ENCODE results near the gene LRRC32.

Gene LRRC32

GRCh38 chr11:76636826-76637460 lies 33.6 kb downstream of the LRRC32 start:
- no peak for DNase-seq
- no peak for TF ChIP-seq GATA1 (IDR thresholded peaks at IDR 0.05; ENCODE audit: low read depth, low read length)
- TF ChIP-seq POLR2A (IDR thresholded peaks at IDR 0.05; ENCODE audit: low read length): no peak

GRCh38 chr11:76635991-76636738 lies 34.4 kb downstream of the LRRC32 start:
- TF ChIP-seq GATA1 (IDR thresholded peaks at IDR 0.05; ENCODE audit: low read depth, low read length) (no peak), POLR2A (IDR thresholded peaks at IDR 0.05; ENCODE audit: low read length) (no peak)
- DNase-seq: no peak

GRCh38 chr11:76634886-76635285 lies 35.7 kb downstream of the LRRC32 start:
- no peak for DNase-seq
- no peak for TF ChIP-seq GATA1 (IDR thresholded peaks at IDR 0.05; ENCODE audit: low read depth, low read length)
- no peak for TF ChIP-seq POLR2A (IDR thresholded peaks at IDR 0.05; ENCODE audit: low read length)

- TF ChIP-seq GATA1 (IDR thresholded peaks at IDR 0.05; ENCODE audit: low read depth, low read length): no peak
- TF ChIP-seq POLR2A (IDR thresholded peaks at IDR 0.05; ENCODE audit: low read length): no peak
- DNase-seq: no peak
These were observed 38.1 kb downstream of the LRRC32 start for GRCh38 chr11:76632492-76632891.

- TF ChIP-seq POLR2A (IDR thresholded peaks at IDR 0.05; ENCODE audit: low read length): no peak
- TF ChIP-seq GATA1 (IDR thresholded peaks at IDR 0.05; ENCODE audit: low read depth, low read length): no peak
- DNase-seq: no peak
These were observed 38.8 kb downstream of the LRRC32 start for GRCh38 chr11:76631566-76632308.

- TF ChIP-seq POLR2A (IDR thresholded peaks at IDR 0.05; ENCODE audit: low read length): no peak
- TF ChIP-seq GATA1 (IDR thresholded peaks at IDR 0.05; ENCODE audit: low read depth, low read length): no peak
- DNase-seq: no peak
These were observed 39.8 kb downstream of the LRRC32 start for GRCh38 chr11:76630600-76631281.

GRCh38 chr11:76629853-76630599 lies 40.5 kb downstream of the LRRC32 start:
- TF ChIP-seq POLR2A (IDR thresholded peaks at IDR 0.05; ENCODE audit: low read length): no peak
- TF ChIP-seq GATA1 (IDR thresholded peaks at IDR 0.05; ENCODE audit: low read depth, low read length): no peak
- DNase-seq: no peak

- DNase-seq: no peak
- TF ChIP-seq POLR2A (IDR thresholded peaks at IDR 0.05; ENCODE audit: low read length) (no peak), GATA1 (IDR thresholded peaks at IDR 0.05; ENCODE audit: low read depth, low read length) (no peak)
These were observed 41.3 kb downstream of the LRRC32 start for GRCh38 chr11:76629116-76629852.

GRCh38 chr11:76628408-76628947 lies 42.1 kb downstream of the LRRC32 start:
- DNase-seq: no peak
- TF ChIP-seq GATA1 (IDR thresholded peaks at IDR 0.05; ENCODE audit: low read depth, low read length): no peak

- no peak for TF ChIP-seq GATA1 (IDR thresholded peaks at IDR 0.05; ENCODE audit: low read depth, low read length)
- TF ChIP-seq POLR2A (IDR thresholded peaks at IDR 0.05; ENCODE audit: low read length): no peak
- DNase-seq: no peak
These were observed 42.9 kb downstream of the LRRC32 start for GRCh38 chr11:76627606-76628005.

GRCh38 chr11:76626921-76627401 lies 43.6 kb downstream of the LRRC32 start:
- DNase-seq: no peak
- no peak for TF ChIP-seq POLR2A (IDR thresholded peaks at IDR 0.05; ENCODE audit: low read length)
- no peak for TF ChIP-seq GATA1 (IDR thresholded peaks at IDR 0.05; ENCODE audit: low read depth, low read length)

GRCh38 chr11:76626266-76626665 lies 44.3 kb downstream of the LRRC32 start:
- no peak for TF ChIP-seq GATA1 (IDR thresholded peaks at IDR 0.05; ENCODE audit: low read depth, low read length)
- TF ChIP-seq POLR2A (IDR thresholded peaks at IDR 0.05; ENCODE audit: low read length): no peak
- no peak for DNase-seq

Data from erythroblast (primary cell).